Endothelial cell of umbilical vein (primary cell): ENCODE data around the gene ARHGEF26. TPM values are rescaled to one million over a fixed set of nuclear protein-coding genes. Genes with fewer than 3 reads are reported as not detected.

Experiments
- BruUV-seq: library from RNA; stranded (reverse); fragments of 400-500 nt; replicated peaks from 2 replicates; lab custom pipeline; 2021; lab: Mats Ljungman, UMichigan
- CTCF ChIA-PET: fragments of 300-600, 350-600 bp; sonication (Branson Sonifier 250); formaldehyde crosslinking; loops from one replicate; lab custom pipeline; 2021; ENCODE audit warnings: antibody characterized with exemption, inconsistent platforms; lab: Charles Lee
- POLR2A ChIA-PET: fragments of 300-600, 350-600 bp; sonication (Branson Sonifier 250); formaldehyde crosslinking; loops from one replicate; lab custom pipeline; 2021; ENCODE audit warnings: antibody characterized with exemption, inconsistent platforms; lab: Charles Lee
- DNase-seq: peaks from one replicate; pipeline ENCODE4 v3.0.0-alpha.2; 2011; ENCODE audit warnings: low read depth, low spot score
- FAIRE-seq: peaks from 2 replicates; lab custom pipeline; 2011; peaks lifted over from hg19 to GRCh38; lab: Jason Lieb, UNC
- H2AFZ ChIP-seq: 2 replicates; pipeline ENCODE4 v1.6.0; 2012; ENCODE audit warnings: low read depth, low read length, control low read depth, inconsistent platforms
- H3K27ac ChIP-seq: 2 replicates; pipeline ENCODE4 v1.5.1; 2011; ENCODE audit warnings: low read depth, mild to moderate bottlenecking, control low read depth, low read length, moderate library complexity; ENCODE audit not compliant: insufficient read depth
- H3K27me3 ChIP-seq, 2 experiments: 2 replicates each; pipeline versions ENCODE4 v1.6.0 to v1.6.1; 2011; ENCODE audit warnings: low read length in 2 of 2, mixed read lengths in 1 of 2; ENCODE audit not compliant: control insufficient read depth in 2 of 2, insufficient read depth in 2 of 2
- H3K36me3 ChIP-seq, 2 experiments: 2 replicates in 1 of 2; 3 replicates in 1 of 2; pipeline ENCODE4 v1.5.1; 2011; ENCODE audit warnings: low read length in 2 of 2, mild to moderate bottlenecking in 1 of 2, moderate library complexity in 1 of 2; ENCODE audit not compliant: control insufficient read depth in 2 of 2, insufficient read depth in 2 of 2; ENCODE audit errors: extremely low read depth in 1 of 2
- H3K4me1 ChIP-seq: 3 replicates; pipeline ENCODE4 v1.5.1; 2011; ENCODE audit warnings: mild to moderate bottlenecking, low read length; ENCODE audit not compliant: control insufficient read depth, insufficient read depth; ENCODE audit errors: extremely low read depth
- H3K4me2 ChIP-seq: 2 replicates; pipeline ENCODE4 v1.6.1; 2011; ENCODE audit warnings: low read length, control low read depth, mixed read lengths; ENCODE audit not compliant: insufficient read depth
- H3K4me3 ChIP-seq, 3 experiments: fragments of 200-600 bp in 1 of 3; sonication (generic), shearing (Covaris generic) in 1 of 3; replicated peaks in 1 of 3; 2 replicates each; pipeline ENCODE4 v1.5.1; 2011 to 2016; ENCODE audit warnings: control low read depth in 3 of 3, low read length in 3 of 3, mild to moderate bottlenecking in 2 of 3, inconsistent platforms in 1 of 3, low read depth in 1 of 3, moderate library complexity in 1 of 3; ENCODE audit not compliant: insufficient read depth in 1 of 3
- H3K79me2 ChIP-seq: 2 replicates; pipeline ENCODE4 v1.6.0; 2012; ENCODE audit warnings: low read length, inconsistent platforms; ENCODE audit not compliant: control insufficient read depth, insufficient read depth
- H3K9ac ChIP-seq: replicated peaks from 2 replicates; pipeline ENCODE3; 2011; ENCODE audit warnings: low read length, control low read depth; ENCODE audit not compliant: insufficient read depth; ENCODE audit errors: extremely low read depth
- H3K9me1 ChIP-seq: replicated peaks from 3 replicates; pipeline ENCODE4 v1.6.0; 2011; ENCODE audit warnings: mild to moderate bottlenecking, low read length; ENCODE audit not compliant: control insufficient read depth, insufficient read depth; ENCODE audit errors: extremely low read depth
- H3K9me3 ChIP-seq: replicated peaks from 2 replicates; pipeline ENCODE4 v1.5.1; 2012; ENCODE audit warnings: low read length, inconsistent platforms; ENCODE audit not compliant: control insufficient read depth, insufficient read depth
- H4K20me1 ChIP-seq: replicated peaks from 2 replicates; pipeline ENCODE3; 2011; ENCODE audit warnings: mild to moderate bottlenecking, low read length; ENCODE audit not compliant: control insufficient read depth, insufficient read depth; ENCODE audit errors: extremely low read depth
- EZH2 ChIP-seq: IDR thresholded peaks from 2 replicates; pipeline ENCODE4 v1.6.1; 2012; ENCODE audit warnings: borderline replicate concordance, low read depth, mild to moderate bottlenecking, moderate library complexity, low read length, inconsistent platforms; ENCODE audit not compliant: severe bottlenecking
- FOS ChIP-seq: IDR thresholded peaks from 2 replicates; pipeline ENCODE4 v1.6.1; 2011; ENCODE audit warnings: mild to moderate bottlenecking, low read length, moderate library complexity, borderline replicate concordance; ENCODE audit not compliant: insufficient read depth
- GATA2 ChIP-seq: IDR thresholded peaks from 2 replicates; pipeline ENCODE4 v1.7.0; 2011; ENCODE audit warnings: low read depth, mild to moderate bottlenecking, moderate library complexity, mixed read lengths, low read length; ENCODE audit not compliant: insufficient read length, insufficient read depth
- JUN ChIP-seq: IDR thresholded peaks from 2 replicates; pipeline ENCODE4 v1.6.1; 2011; ENCODE audit warnings: borderline replicate concordance, low read depth; ENCODE audit not compliant: insufficient read length, insufficient read depth
- MYC ChIP-seq: IDR thresholded peaks from one replicate; pipeline ENCODE4 v1.6.1; 2011; ENCODE audit warnings: mild to moderate bottlenecking, low read depth, low read length
- POLR2A ChIP-seq: IDR thresholded peaks from 2 replicates; pipeline ENCODE4 v1.6.1; 2012; ENCODE audit warnings: low read depth, mild to moderate bottlenecking, control low read depth, low read length
- POLR2AphosphoS5 ChIP-seq: IDR thresholded peaks from 2 replicates; pipeline ENCODE4 v1.6.1; 2012; ENCODE audit warnings: low read depth, mild to moderate bottlenecking, control low read depth, low read length, moderate library complexity; ENCODE audit not compliant: insufficient read depth
- dilution Hi-C: fragments of 300-500 bp; cut with MboI; formaldehyde crosslinking; loops from one replicate; pipeline ENCODE4 v1.15.0; 2019; ENCODE audit warnings: low sequenced_read_pairs; ENCODE audit not compliant: extremely low pct_ligation_motif_present
- intact Hi-C: fragments of 100-400 bp; cut with micrococcal nuclease; formaldehyde crosslinking; loops from one replicate; pipeline ENCODE4 v1.10.0; 2022
- polyA plus RNA-seq, 4 experiments: library from polyadenylated mRNA; depleted of rRNA in 3 of 4; stranded (reverse) in 3 of 4; unstranded in 1 of 4; fragments of >200 nt; gene quantifications; 2 replicates each; pipeline versions ENCODE4 v1.2.1 to v1.2.3, GENCODE V29; 2011 to 2012; ENCODE audit warnings: missing spikeins in 1 of 4
- total RNA-seq: library from RNA; stranded (reverse); gene quantifications from 2 replicates; pipeline ENCODE4 v1.2.3, GENCODE V29; 2021
- TF ChIP-seq, protein P1 (sequence below), 2 donors: IDR thresholded peaks; 1 replicate in 1 of 2; 2 replicates in 1 of 2; pipeline ENCODE4 v1.5.1; 2011; ENCODE audit warnings: low read length in 2 of 2, mild to moderate bottlenecking in 2 of 2, moderate library complexity in 2 of 2, control low read depth in 1 of 2, inconsistent platforms in 1 of 2, low read depth in 1 of 2; ENCODE audit not compliant: insufficient read depth in 1 of 2; ENCODE audit errors: extremely low read depth in 1 of 2
- TF ChIP-seq, protein P2 (sequence below): IDR thresholded peaks from 2 replicates; pipeline ENCODE4 v1.6.1; 2011; ENCODE audit not compliant: insufficient read depth, insufficient read length

The ARHGEF26 gene
- total and polyA plus RNA-seq, 2 donors (not counting 3 experiments of a cell fraction or from before 2014, with no cell fraction given): 0.57 to 2.9 TPM

DNA sequence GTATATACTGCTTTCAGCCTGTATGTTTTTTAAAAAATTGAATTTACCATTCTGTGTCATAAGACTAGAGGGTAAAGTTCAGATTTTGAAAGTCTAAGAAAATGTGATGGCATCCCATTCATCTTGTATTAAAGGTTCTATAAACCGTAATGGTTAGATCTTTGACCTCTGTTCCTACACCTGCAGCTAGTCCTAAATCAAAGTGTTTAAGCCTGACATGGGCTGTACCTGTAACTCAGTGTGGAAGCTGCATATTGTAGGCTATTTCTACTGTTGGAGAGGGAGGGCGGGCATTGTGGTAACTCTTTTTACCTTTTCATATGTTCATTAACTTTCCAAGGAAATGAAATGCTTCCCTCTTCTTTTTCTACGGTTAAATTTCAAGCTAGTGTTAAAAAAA is 53.9 kb downstream of the ARHGEF26 start:
- Histone ChIP-seq H3K4me3 (no peak overlapping the region), H3K36me3 (no peaks in the 10 kb centered on the region), H3K9me3 (no peaks in the 10 kb centered on the region), H3K9ac (no peak overlapping the region), H3K79me2 (no peaks in the 10 kb centered on the region), H3K4me1 (no peaks in the 10 kb centered on the region), H4K20me1 (no peaks in the 10 kb centered on the region), H3K27me3 (no peaks in the 10 kb centered on the region), H2AFZ (no peak overlapping the region), H3K9me1 (no peaks in the 10 kb centered on the region), H3K4me2 (no peak overlapping the region), H3K27ac (no peak overlapping the region)
- TF ChIP-seq MYC (no peak), FOS (no peak), EZH2 (no peak), POLR2A (no peak), POLR2AphosphoS5 (no peak), GATA2 (no peak), JUN (no peak)
- TF ChIP-seq, protein P1, sequence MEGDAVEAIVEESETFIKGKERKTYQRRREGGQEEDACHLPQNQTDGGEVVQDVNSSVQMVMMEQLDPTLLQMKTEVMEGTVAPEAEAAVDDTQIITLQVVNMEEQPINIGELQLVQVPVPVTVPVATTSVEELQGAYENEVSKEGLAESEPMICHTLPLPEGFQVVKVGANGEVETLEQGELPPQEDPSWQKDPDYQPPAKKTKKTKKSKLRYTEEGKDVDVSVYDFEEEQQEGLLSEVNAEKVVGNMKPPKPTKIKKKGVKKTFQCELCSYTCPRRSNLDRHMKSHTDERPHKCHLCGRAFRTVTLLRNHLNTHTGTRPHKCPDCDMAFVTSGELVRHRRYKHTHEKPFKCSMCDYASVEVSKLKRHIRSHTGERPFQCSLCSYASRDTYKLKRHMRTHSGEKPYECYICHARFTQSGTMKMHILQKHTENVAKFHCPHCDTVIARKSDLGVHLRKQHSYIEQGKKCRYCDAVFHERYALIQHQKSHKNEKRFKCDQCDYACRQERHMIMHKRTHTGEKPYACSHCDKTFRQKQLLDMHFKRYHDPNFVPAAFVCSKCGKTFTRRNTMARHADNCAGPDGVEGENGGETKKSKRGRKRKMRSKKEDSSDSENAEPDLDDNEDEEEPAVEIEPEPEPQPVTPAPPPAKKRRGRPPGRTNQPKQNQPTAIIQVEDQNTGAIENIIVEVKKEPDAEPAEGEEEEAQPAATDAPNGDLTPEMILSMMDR (IDR thresholded peaks at IDR 0.05; ENCODE audit: extremely low read depth in 1 of 2, insufficient read depth in 1 of 2, low read depth in 1 of 2, low read length in 2 of 2): no peak
- TF ChIP-seq, protein P2, sequence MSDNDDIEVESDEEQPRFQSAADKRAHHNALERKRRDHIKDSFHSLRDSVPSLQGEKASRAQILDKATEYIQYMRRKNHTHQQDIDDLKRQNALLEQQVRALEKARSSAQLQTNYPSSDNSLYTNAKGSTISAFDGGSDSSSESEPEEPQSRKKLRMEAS: no peak
- dilution Hi-C loops: no loop called here
- no TSS peak for BruUV-seq
- CTCF ChIA-PET: interaction anchor here (0.8 to 1.1 kb wide), 2 partner anchors 7 to 21 kb away, joined by 3 to 4 read pairs; no protein-coding TSS in a partner anchor
- intact Hi-C loops: no loop called here
- FAIRE-seq (no peak), DNase-seq (no peak)
- POLR2A ChIA-PET: no interaction called here
